ENCODE measurements around the gene MIB1.
"Not testable (repeated sequence)": the region's sequence is repeated elsewhere in the genome, so short reads cannot be mapped to it uniquely, and the experiment has no call there.

Gene MIB1

GRCh38 chr18:21743166-21743832 lies 2.7 kb downstream of the MIB1 start:
- no peak for DNase-seq (ENCODE audit: low spot score)

- no peak for DNase-seq (ENCODE audit: low spot score)
These were observed 4.6 kb downstream of the MIB1 start for GRCh38 chr18:21745231-21745630.

GRCh38 chr18:21747268-21747667 lies 6.7 kb downstream of the MIB1 start:
- no peak for DNase-seq (ENCODE audit: low spot score)

- DNase-seq (ENCODE audit: low spot score): no peak
These were observed 7.4 kb downstream of the MIB1 start for GRCh38 chr18:21747764-21748693.

GRCh38 chr18:21757833-21758232 lies 17.2 kb downstream of the MIB1 start:
- no peak for DNase-seq (ENCODE audit: low spot score)

- no peak for DNase-seq (ENCODE audit: low spot score)
These were observed 19.2 kb downstream of the MIB1 start for GRCh38 chr18:21759836-21760235.

GRCh38 chr18:21760321-21760720 lies 19.7 kb downstream of the MIB1 start:
- DNase-seq (ENCODE audit: low spot score): no peak

- DNase-seq (ENCODE audit: low spot score): no peak
These were observed 21.0 kb downstream of the MIB1 start for GRCh38 chr18:21761471-21762115.

GRCh38 chr18:21762181-21762772 lies 21.7 kb downstream of the MIB1 start:
- no peak for DNase-seq (ENCODE audit: low spot score)

GRCh38 chr18:21763846-21764646 lies 23.5 kb downstream of the MIB1 start:
- no peak for DNase-seq (ENCODE audit: low spot score)

- no peak for DNase-seq (ENCODE audit: low spot score)
These were observed 28.6 kb downstream of the MIB1 start for GRCh38 chr18:21769206-21769605.

- DNase-seq (ENCODE audit: low spot score): no peak
These were observed 34.1 kb downstream of the MIB1 start for GRCh38 chr18:21774722-21775121.

- DNase-seq (ENCODE audit: low spot score): no peak
These were observed 37.2 kb downstream of the MIB1 start for GRCh38 chr18:21777814-21778213.

- no peak for DNase-seq (ENCODE audit: low spot score)
These were observed 45.9 kb downstream of the MIB1 start for GRCh38 chr18:21786526-21786925.

GRCh38 chr18:21796089-21796488 lies 55.5 kb downstream of the MIB1 start:
- DNase-seq (ENCODE audit: low spot score): not testable (repeated sequence)

- DNase-seq (ENCODE audit: low spot score): no peak
These were observed 57.5 kb downstream of the MIB1 start for GRCh38 chr18:21798126-21798525.

- no peak for DNase-seq (ENCODE audit: low spot score)
These were observed 59.1 kb downstream of the MIB1 start for GRCh38 chr18:21799721-21800120.

GRCh38 chr18:21803495-21803894 lies 62.9 kb downstream of the MIB1 start:
- DNase-seq (ENCODE audit: low spot score): no peak

- DNase-seq (ENCODE audit: low spot score): no peak
These were observed 65.3 kb downstream of the MIB1 start for GRCh38 chr18:21805771-21806366.

- DNase-seq (ENCODE audit: low spot score): no peak
These were observed 67.6 kb downstream of the MIB1 start for GRCh38 chr18:21808185-21808584.

GRCh38 chr18:21809725-21810124 lies 69.1 kb downstream of the MIB1 start:
- DNase-seq (ENCODE audit: low spot score): no peak

Data from left forelimb (tissue), 1 donor.